ENCODE measurements around the gene ADAM15. TPM values are rescaled to one million over a fixed set of nuclear protein-coding genes. Genes with fewer than 3 reads are reported as not detected.
A peak's percentile ranks its signal among the peaks of the same experiment; 100 is the strongest.

The ADAM15 gene
- total RNA-seq, 1 experiment from 2014 or later, result 30.6 TPM

GRCh38 chr1:155009221-155009711 is 41.9 kb upstream of the ADAM15 start:
- no CpG with 5 or more reads among the region's 12 CpGs for WGBS (ENCODE audit: extremely low coverage, insufficient read length, low lambda C conversion rate)
- Histone ChIP-seq H3K27ac (ENCODE audit: insufficient read length, low read depth, low read length) (no peak overlapping the region), H3K14ac (ENCODE audit: insufficient read depth, low read length) (no peak overlapping the region), H3T11ph (ENCODE audit: low read length) (no peak overlapping the region), H4K91ac (ENCODE audit: insufficient read length, low read depth, low read length) (no peak overlapping the region), H2BK15ac (ENCODE audit: low read depth, low read length) (no peak overlapping the region), H3K79me1 (ENCODE audit: insufficient read depth, low read depth, low read length, poor library complexity, severe bottlenecking) (no peaks in the 10 kb centered on the region), H3K4me1 (ENCODE audit: insufficient read depth, low read length) (peaks cover 8% of the 10 kb centered on the region; the same call in 1 of the 2 replicates), H3K27me3 (ENCODE audit: insufficient read depth, low read length) (no peaks in the 10 kb centered on the region), H3K4ac (ENCODE audit: low read depth, low read length) (no peak overlapping the region), H2BK5ac (ENCODE audit: insufficient read length, low read length) (no peak overlapping the region), H2AFZ (ENCODE audit: low read length) (no peak overlapping the region), H2BK12ac (ENCODE audit: insufficient read length, low read depth, low read length) (no peak overlapping the region), H2BK20ac (ENCODE audit: low read depth, low read length, poor library complexity, severe bottlenecking) (no peak overlapping the region), H3K4me2 (ENCODE audit: insufficient read depth, insufficient read length, low read length) (no peak overlapping the region), H3K56ac (ENCODE audit: insufficient read length, low read depth, low read length) (no peak overlapping the region), H3K9ac (ENCODE audit: extremely low read depth, insufficient read length, low read length) (no peak overlapping the region), H3K23me2 (ENCODE audit: insufficient read length, low read depth, low read length, poor library complexity, severe bottlenecking) (peaks cover 2% of the 10 kb centered on the region), H4K5ac (ENCODE audit: insufficient read length, low read depth, low read length) (no peak overlapping the region), H3K18ac (ENCODE audit: insufficient read length, low read depth, low read length) (no peak overlapping the region), H3K79me2 (ENCODE audit: insufficient read depth, low read length) (no peaks in the 10 kb centered on the region; the same call in 1 of the 2 replicates), H4K8ac (replicated peaks; ENCODE audit: insufficient read length, low read depth, low read length) (no peak overlapping the region), H3K23ac (ENCODE audit: insufficient read length, low read depth, low read length) (no peak overlapping the region), H2BK120ac (ENCODE audit: low read depth, low read length, poor library complexity, severe bottlenecking) (no peak overlapping the region), H4K20me1 (ENCODE audit: control insufficient read depth, insufficient read depth, insufficient read length) (no peaks in the 10 kb centered on the region), H2AK5ac (ENCODE audit: insufficient read length, low read length) (no peak overlapping the region), H3K9me3 (ENCODE audit: control insufficient read depth, low read depth, low read length) (no peaks in the 10 kb centered on the region)
- no peak for DNase-seq
- no peak for TF ChIP-seq CTCF (conservative IDR thresholded peaks at IDR 0.05)
- Mint-ChIP-seq H3K4me3 (peak overlapping the region in 1 of 2 experiments; percentile 51; a peak in 2 of 5 replicates), H3K4me1 (peaks cover 50 to 69% of the 10 kb centered on the region in 2 experiments), H3K27me3 (ENCODE audit: low read depth) (no peaks in the 10 kb centered on the region), H3K9me3 (no peaks in the 10 kb centered on the region; a peak in 2 of 5 replicates), H3K27ac (peak overlapping the region in 1 of 3 experiments; percentile 7; a peak in 2 of 7 replicates), H3K36me3 (ENCODE audit: insufficient read depth in 1 of 3, low read depth in 3 of 3) (peaks cover 4 to 12% (median 5%) of the 10 kb centered on the region in 3 experiments; a peak in 5 of 7 replicates)
